ENCODE results near the gene ARHGEF19.
"Not testable (repeated sequence)": the region's sequence is repeated elsewhere in the genome, so short reads cannot be mapped to it uniquely, and the experiment has no call there.

The ARHGEF19 gene

GRCh38 chr1:16212251-16212961 is at the start of gene ARHGEF19:
ARHGEF19 (minus strand) TSS chr1:16212652; CDS start chr1:16209054, 3,598 bp downstream.
- FAIRE-seq: no peak

GRCh38 chr1:16262067-16262466 is 49.6 kb upstream of the ARHGEF19 start:
- FAIRE-seq: no peak

- no peak for FAIRE-seq
Measured at GRCh38 chr1:16260814-16261213, 48.4 kb upstream of the ARHGEF19 start.

- FAIRE-seq: no peak
Measured at GRCh38 chr1:16258591-16259135, 46.2 kb upstream of the ARHGEF19 start.

GRCh38 chr1:16257968-16258367 is 45.5 kb upstream of the ARHGEF19 start:
- FAIRE-seq: no peak

- FAIRE-seq: not testable (repeated sequence)
Measured at GRCh38 chr1:16257556-16257955, 45.1 kb upstream of the ARHGEF19 start.

- no peak for FAIRE-seq
Measured at GRCh38 chr1:16256478-16256877, 44.0 kb upstream of the ARHGEF19 start.

- FAIRE-seq: no peak
Measured at GRCh38 chr1:16254263-16254928, 41.9 kb upstream of the ARHGEF19 start.

- FAIRE-seq: no peak
Measured at GRCh38 chr1:16253332-16253922, 41.0 kb upstream of the ARHGEF19 start.

GRCh38 chr1:16252912-16253311 is 40.5 kb upstream of the ARHGEF19 start:
- no peak for FAIRE-seq

GRCh38 chr1:16251381-16251780 is 38.9 kb upstream of the ARHGEF19 start:
- no peak for FAIRE-seq

GRCh38 chr1:16250524-16251251 is 38.2 kb upstream of the ARHGEF19 start:
- no peak for FAIRE-seq

- no peak for FAIRE-seq
Measured at GRCh38 chr1:16249596-16250241, 37.3 kb upstream of the ARHGEF19 start.

GRCh38 chr1:16248603-16249516 is 36.4 kb upstream of the ARHGEF19 start:
- no peak for FAIRE-seq

- no peak for FAIRE-seq
Measured at GRCh38 chr1:16248007-16248436, 35.6 kb upstream of the ARHGEF19 start.

GRCh38 chr1:16247441-16247840 is 35.0 kb upstream of the ARHGEF19 start:
- FAIRE-seq: no peak

- no peak for FAIRE-seq
Measured at GRCh38 chr1:16246961-16247360, 34.5 kb upstream of the ARHGEF19 start.

GRCh38 chr1:16246239-16246638 is 33.8 kb upstream of the ARHGEF19 start:
- not testable (repeated sequence) for FAIRE-seq

- FAIRE-seq: no peak
Measured at GRCh38 chr1:16245476-16246196, 33.2 kb upstream of the ARHGEF19 start.

GRCh38 chr1:16244650-16245285 is 32.3 kb upstream of the ARHGEF19 start:
- no peak for FAIRE-seq

All from A204.1 (cell line).